K562 (cell line): ENCODE measurements around the gene SPATA21. TPM values are rescaled to one million over a fixed set of nuclear protein-coding genes. Genes with fewer than 3 reads are reported as not detected.

Source experiments
- ATAC-seq: fragments of 200-7000 bp; cut with Tn5 transposase; 3 replicates; pipeline ENCODE4 v1.9.1; 2020; ENCODE audit warnings: moderate library complexity
- BruUV-seq: library from RNA; stranded (reverse); fragments of 400-500 nt; replicated peaks from 2 replicates; lab custom pipeline; 2021; lab: Mats Ljungman, UMichigan
- CTCF ChIA-PET: fragments of 300-600 bp; formaldehyde crosslinking; extraction: SDS; loops from one replicate; lab custom pipeline; 2021; ENCODE audit warnings: low intra/inter-chr PET ratio; lab: Yijun Ruan, JAX
- POLR2A ChIA-PET: fragments of 300-600, 350-650 bp; sonication (Branson Sonifier 250); formaldehyde crosslinking; extraction: SDS; loops from one replicate; lab custom pipeline; 2021; ENCODE audit warnings: antibody characterized with exemption, inconsistent platforms; lab: Yijun Ruan, JAX
- DNase-seq, 4 experiments: peaks; one replicate each; pipeline versions ENCODE4 v3.0.0 to v3.0.0-alpha.2; 2011 to 2018; ENCODE audit warnings: low spot score in 3 of 4, mixed read lengths in 3 of 4; ENCODE audit errors: extremely low read depth in 1 of 4
- FAIRE-seq: peaks from 2 replicates; lab custom pipeline; 2011; peaks lifted over from hg19 to GRCh38; lab: Jason Lieb, UNC
- H2AFZ ChIP-seq: 2 replicates; pipeline ENCODE4 v1.6.0; 2011; ENCODE audit warnings: low read depth, low read length, control low read depth, inconsistent platforms
- H3K27ac ChIP-seq: fragments of 200-600 bp; 3 replicates; pipeline ENCODE4 v1.8.0; 2011; ENCODE audit warnings: low read depth, mild to moderate bottlenecking, control low read depth, inconsistent platforms, low read length, moderate library complexity, mixed read lengths; ENCODE audit errors: extremely low read depth
- H3K27me3 ChIP-seq, 2 experiments: fragments of 300-600 bp in 1 of 2; 2 replicates in 1 of 2; 3 replicates in 1 of 2; pipeline versions ENCODE4 v1.6.0 to v1.8.0; 2011; ENCODE audit warnings: inconsistent platforms in 2 of 2, low read length in 2 of 2, mild to moderate bottlenecking in 1 of 2, mixed read lengths in 1 of 2, moderate library complexity in 1 of 2; ENCODE audit not compliant: control insufficient read depth in 2 of 2, insufficient read depth in 2 of 2
- H3K36me3 ChIP-seq: fragments of 300-600 bp; 3 replicates; pipeline ENCODE4 v1.8.0; 2011; ENCODE audit warnings: mild to moderate bottlenecking, low read length, inconsistent platforms; ENCODE audit not compliant: control insufficient read depth, insufficient read depth
- H3K4me1 ChIP-seq, 2 experiments: fragments of 200-600 bp in 1 of 2; replicated peaks in 1 of 2; 2 replicates in 1 of 2; 3 replicates in 1 of 2; pipeline versions ENCODE4 v1.5.1 to v1.8.0; 2011; ENCODE audit warnings: inconsistent platforms in 2 of 2, low read length in 2 of 2, mild to moderate bottlenecking in 1 of 2, mixed read lengths in 1 of 2, moderate library complexity in 1 of 2; ENCODE audit not compliant: control insufficient read depth in 2 of 2, insufficient read depth in 2 of 2
- H3K4me2 ChIP-seq: 2 replicates; pipeline ENCODE4 v1.6.1; 2011; ENCODE audit warnings: low read length, control low read depth, inconsistent platforms, mixed read lengths; ENCODE audit not compliant: insufficient read depth
- H3K4me3 ChIP-seq: fragments of 200-600 bp; sonication (generic), shearing (Covaris generic); 2 replicates; pipeline ENCODE4 v1.5.1; 2016; ENCODE audit warnings: control low read depth, inconsistent platforms
- H3K79me2 ChIP-seq: fragments of 200-600 bp; 3 replicates; pipeline ENCODE4 v1.8.0; 2011; ENCODE audit warnings: low read length, inconsistent platforms; ENCODE audit not compliant: control insufficient read depth, insufficient read depth
- H3K9ac ChIP-seq, 2 experiments: 2 replicates each; pipeline versions ENCODE4 v1.6.0 to v1.6.1; 2011; ENCODE audit warnings: low read depth in 2 of 2, low read length in 2 of 2, control low read depth in 1 of 2, inconsistent platforms in 1 of 2, mild to moderate bottlenecking in 1 of 2, mixed read lengths in 1 of 2; ENCODE audit not compliant: insufficient read depth in 1 of 2
- H3K9me1 ChIP-seq: one replicate; pipeline ENCODE4 v1.6.0; 2011; ENCODE audit warnings: inconsistent platforms, mild to moderate bottlenecking, low read length, moderate library complexity; ENCODE audit not compliant: control insufficient read depth, insufficient read depth
- H3K9me3 ChIP-seq: replicated peaks from 2 replicates; pipeline ENCODE4 v1.5.1; 2011; ENCODE audit warnings: low read depth, low read length, inconsistent platforms; ENCODE audit not compliant: control insufficient read depth, insufficient read depth
- H4K20me1 ChIP-seq: replicated peaks from 2 replicates; pipeline ENCODE4 v1.6.1; 2011; ENCODE audit warnings: low read length, inconsistent platforms, mixed read lengths; ENCODE audit not compliant: control insufficient read depth, insufficient read depth
- ARHGAP35 ChIP-seq: fragments of 450-650 bp; IDR thresholded peaks from 2 replicates; pipeline ENCODE4 v1.6.1; 2018; ENCODE audit not compliant: partially characterized antibody
- DACH1 ChIP-seq: fragments of 450-650 bp; IDR thresholded peaks from 2 replicates; pipeline ENCODE4 v1.6.1; 2018; ENCODE audit not compliant: partially characterized antibody
- NCOA4 ChIP-seq: fragments of 450-650 bp; IDR thresholded peaks from 2 replicates; pipeline ENCODE4 v1.6.1; 2018; ENCODE audit warnings: mild to moderate bottlenecking; ENCODE audit not compliant: partially characterized antibody
- OTX1 ChIP-seq: fragments of 450-650 bp; formaldehyde crosslinking; IDR thresholded peaks from 2 replicates; pipeline ENCODE4 v1.4.0; 2022; ENCODE audit warnings: mild to moderate bottlenecking
- RBM14 ChIP-seq: fragments of 200-400 bp; formaldehyde crosslinking; IDR thresholded peaks from 2 replicates; pipeline ENCODE4 v1.6.1; 2018; ENCODE audit warnings: low read depth, mild to moderate bottlenecking, low read length, moderate library complexity, borderline replicate concordance; ENCODE audit not compliant: insufficient read depth
- RBM17 ChIP-seq: fragments of 200-400 bp; formaldehyde crosslinking; IDR thresholded peaks from 2 replicates; pipeline ENCODE4 v1.6.1; 2017; ENCODE audit warnings: low read depth, mild to moderate bottlenecking, low read length, borderline replicate concordance
- U2AF2 ChIP-seq: fragments of 200-400 bp; formaldehyde crosslinking; optimal IDR thresholded peaks from 2 replicates; pipeline ENCODE3; 2017; ENCODE audit warnings: low read depth, mild to moderate bottlenecking, low read length
- ZNF212 ChIP-seq: fragments of 450-650 bp; formaldehyde crosslinking; IDR thresholded peaks from 2 replicates; pipeline ENCODE4 v1.4.0; 2020; ENCODE audit warnings: mild to moderate bottlenecking
- WGBS: fragments of 100-300 bp; shearing (Covaris generic); methylation state at CpG from one replicate; pipeline ENCODE4 v1.1.6; 2016; ENCODE audit warnings: low coverage, mixed read lengths; ENCODE audit not compliant: insufficient coverage; ENCODE audit errors: missing lambda C conversion rate; 5-methylcytosine and 5-hydroxymethylcytosine counted together
- in situ Hi-C: fragments of 300-500 bp; cut with MboI; formaldehyde crosslinking; loops from 4 replicates; pipeline ENCODE4 v1.15.0; 2018; ENCODE audit warnings: inconsistent platforms, mixed read lengths
- intact Hi-C: fragments of 100-400 bp; cut with micrococcal nuclease; formaldehyde crosslinking; loops from 2 replicates; pipeline ENCODE4 v1.14.2; 2022
- polyA plus RNA-seq, 8 experiments: library from polyadenylated mRNA; depleted of rRNA in 4 of 8; stranded (reverse) in 5 of 8; unstranded in 3 of 8; fragments of >200 nt; fragmentation: Nextera tagmentation in 2 of 8; fragmentation: Illumina TruSeq in 1 of 8; extraction: Ambion mirVana in 2 of 8; extraction: Trizol in 1 of 8; gene quantifications; 2 replicates each; pipeline versions ENCODE4 v1.2.1 to v1.2.3, GENCODE V29; 2011 to 2014; ENCODE audit warnings: inconsistent platforms in 1 of 8, missing spikeins in 1 of 8
- total RNA-seq, 7 experiments: library from RNA; depleted of rRNA in 6 of 7; stranded (reverse); fragments of >200 nt in 6 of 7; fragmentation: Illumina TruSeq in 2 of 7; extraction: Trizol in 2 of 7; gene quantifications; 2 replicates each; pipeline versions ENCODE4 v1.2.1 to v1.2.3, GENCODE V29; 2011 to 2021; ENCODE audit warnings: low replicate concordance in 1 of 7

SPATA21 gene
- total and polyA plus RNA-seq, 9 of the 15 experiments (the other 6 are each of a cell fraction or from before 2014, with no cell fraction given) = 0.10 to 0.36 (median 0.13) TPM; not detected in 3

- Histone ChIP-seq H2AFZ (no peak overlapping the region), H3K79me2 (no peaks in the 10 kb centered on the region), H3K9ac (0 out of 4 replicates have a peak overlapping the region, but pooled peaks of 1 of the 2 experiments have one; percentile 17), H3K4me2 (no peak overlapping the region), H4K20me1 (no peaks in the 10 kb centered on the region), H3K4me3 (no peak overlapping the region), H3K9me1 (peaks cover 3% of the 10 kb centered on the region), H3K4me1 (no peaks in the 10 kb centered on the region), H3K36me3 (peaks cover 30% of the 10 kb centered on the region), H3K27me3 (no peaks in the 10 kb centered on the region), H3K27ac (no peak overlapping the region), H3K9me3 (no peaks in the 10 kb centered on the region)
- ATAC-seq = no peak
- POLR2A ChIA-PET = interaction anchor here (0.7 to 1.9 kb wide), 4 partner anchors 9 to 21 kb away, joined by 3 to 10 read pairs (median 4); no protein-coding TSS in a partner anchor
- no peak for FAIRE-seq
- CTCF ChIA-PET = no interaction called here
- BruUV-seq = no TSS peak
- no peak for DNase-seq
- TF ChIP-seq ARHGAP35 = no peak
- TF ChIP-seq OTX1 (CRISPR knock-in tag) = no peak
- TF ChIP-seq RBM14 = no peak
- TF ChIP-seq RBM17 = no peak
- TF ChIP-seq NCOA4 = no peak
- TF ChIP-seq DACH1 = no peak
- TF ChIP-seq ZNF212 (CRISPR knock-in tag) = no peak
- no peak for TF ChIP-seq U2AF2
- in situ Hi-C loops (no loop called here), intact Hi-C loops (no loop called here)
- WGBS = 77% methylated on average over 20 of the region's 21 CpGs
Measured at GRCh38 chr1:16464917-16465625, 27.8 kb upstream of the SPATA21 start.
